Measurements from ENCODE around the gene CPNE2.
A peak's percentile ranks its signal among the peaks of the same experiment; 100 is the strongest.

CPNE2 gene

GRCh38 chr16:57144027-57144426, 51.6 kb downstream of the CPNE2 start:
- no peak for DNase-seq
- H3K4me1 ChIP-seq (ENCODE audit: insufficient read depth, low read length), result peaks cover 23% of the 10 kb centered on the region

GRCh38 chr16:57145046-57146021, 53.0 kb downstream of the CPNE2 start:
- DNase-seq, result no peak

More at GRCh38 chr16:57144027-57144426, 51.6 kb downstream of the CPNE2 start:
- H3K79me2 ChIP-seq (ENCODE audit: insufficient read depth, low read length), result no peaks in the 10 kb centered on the region
- no peak overlapping the region for H3K27ac ChIP-seq (ENCODE audit: low read length)
- H3K36me3 ChIP-seq (ENCODE audit: insufficient read depth, low read length), result no peaks in the 10 kb centered on the region
- ATAC-seq (ENCODE audit: insufficient read depth, low read depth), result no peak
- H3K27me3 ChIP-seq (ENCODE audit: insufficient read depth, low read length, poor library complexity), result no peaks in the 10 kb centered on the region
- no peak overlapping the region for H3K9ac ChIP-seq (ENCODE audit: low read depth, low read length)
- H3K4me2 ChIP-seq (ENCODE audit: insufficient read depth, low read length), result no peak overlapping the region
- H3K4me3 ChIP-seq (ENCODE audit: low read depth in 1 of 2, low read length in 2 of 2), result no peak overlapping the region
- TF ChIP-seq EZH2 (IDR thresholded peaks at IDR 0.05; ENCODE audit: borderline replicate concordance, low read depth, low read length, severe bottlenecking), result no peak
- TF ChIP-seq CTCF (IDR thresholded peaks at IDR 0.05; ENCODE audit: borderline replicate concordance, extremely low read depth, low read length, poor library complexity, severe bottlenecking), result no peak
- no peak overlapping the region for H2AFZ ChIP-seq (ENCODE audit: low read depth, low read length)
- H4K20me1 ChIP-seq (ENCODE audit: insufficient read depth, low read length), result no peaks in the 10 kb centered on the region; the same call in 1 of the 2 replicates
- H3K9me3 ChIP-seq (ENCODE audit: insufficient read depth, low read length, severe bottlenecking), result no peaks in the 10 kb centered on the region

GRCh38 chr16:57146040-57146647, 53.8 kb downstream of the CPNE2 start:
- Histone ChIP-seq H3K4me3 (ENCODE audit: low read depth in 1 of 2, low read length in 2 of 2) (no peak overlapping the region), H3K27ac (ENCODE audit: low read length) (no peak overlapping the region), H3K4me1 (ENCODE audit: insufficient read depth, low read length) (peaks cover 21% of the 10 kb centered on the region), H4K20me1 (ENCODE audit: insufficient read depth, low read length) (no peaks in the 10 kb centered on the region; the same call in 1 of the 2 replicates), H3K9me3 (ENCODE audit: insufficient read depth, low read length, severe bottlenecking) (no peaks in the 10 kb centered on the region), H3K4me2 (ENCODE audit: insufficient read depth, low read length) (no peak overlapping the region), H3K79me2 (ENCODE audit: insufficient read depth, low read length) (no peaks in the 10 kb centered on the region), H2AFZ (ENCODE audit: low read depth, low read length) (no peak overlapping the region), H3K36me3 (ENCODE audit: insufficient read depth, low read length) (peaks cover under 1% of the 10 kb centered on the region; the same call in 1 of the 2 replicates), H3K9ac (ENCODE audit: low read depth, low read length) (no peak overlapping the region), H3K27me3 (ENCODE audit: insufficient read depth, low read length, poor library complexity) (no peaks in the 10 kb centered on the region)
- peak; percentile 13; the same call in 1 of the 3 replicates for ATAC-seq (ENCODE audit: insufficient read depth, low read depth)
- TF ChIP-seq CTCF (IDR thresholded peaks at IDR 0.05; ENCODE audit: borderline replicate concordance, extremely low read depth, low read length, poor library complexity, severe bottlenecking) (no peak), EZH2 (IDR thresholded peaks at IDR 0.05; ENCODE audit: borderline replicate concordance, low read depth, low read length, severe bottlenecking) (no peak)
- no peak for DNase-seq

More at GRCh38 chr16:57145046-57146021, 53.0 kb downstream of the CPNE2 start:
- no peaks in the 10 kb centered on the region for H3K9me3 ChIP-seq (ENCODE audit: insufficient read depth, low read length, severe bottlenecking)
- H3K4me2 ChIP-seq (ENCODE audit: insufficient read depth, low read length), result no peak overlapping the region
- H3K4me3 ChIP-seq (ENCODE audit: low read depth in 1 of 2, low read length in 2 of 2), result no peak overlapping the region
- no peak overlapping the region for H2AFZ ChIP-seq (ENCODE audit: low read depth, low read length)
- no peaks in the 10 kb centered on the region for H3K27me3 ChIP-seq (ENCODE audit: insufficient read depth, low read length, poor library complexity)
- H3K9ac ChIP-seq (ENCODE audit: low read depth, low read length), result no peak overlapping the region
- no peaks in the 10 kb centered on the region for H3K36me3 ChIP-seq (ENCODE audit: insufficient read depth, low read length)
- ATAC-seq (ENCODE audit: insufficient read depth, low read depth), result no peak
- no peaks in the 10 kb centered on the region; the same call in 1 of the 2 replicates for H4K20me1 ChIP-seq (ENCODE audit: insufficient read depth, low read length)
- TF ChIP-seq CTCF (IDR thresholded peaks at IDR 0.05; ENCODE audit: borderline replicate concordance, extremely low read depth, low read length, poor library complexity, severe bottlenecking) (no peak), EZH2 (IDR thresholded peaks at IDR 0.05; ENCODE audit: borderline replicate concordance, low read depth, low read length, severe bottlenecking) (no peak)
- no peak overlapping the region for H3K27ac ChIP-seq (ENCODE audit: low read length)
- no peaks in the 10 kb centered on the region for H3K79me2 ChIP-seq (ENCODE audit: insufficient read depth, low read length)
- peaks cover 23% of the 10 kb centered on the region for H3K4me1 ChIP-seq (ENCODE audit: insufficient read depth, low read length)

Data from DND-41 (cell line).